Measurements from ENCODE around the gene RAD51AP2.

GRCh38 chr2:17461087-17461475 is 57.2 kb downstream of the RAD51AP2 start:
- TF ChIP-seq CTCF (IDR thresholded peaks at IDR 0.05; ENCODE audit: low read length): no peak
- TF ChIP-seq EZH2 (IDR thresholded peaks at IDR 0.05; ENCODE audit: borderline replicate concordance, low read length): no peak
